K562 (cell line): ENCODE results near the gene LYST. TPM values are rescaled to one million over a fixed set of nuclear protein-coding genes. Genes with fewer than 3 reads are reported as not detected.
A peak's percentile ranks its signal among the peaks of the same experiment; 100 is the strongest.

Experiments
- BACH1 ChIP-seq: fragments of 200-800 bp; sonication (Bioruptor generic); IDR thresholded peaks from 2 replicates; pipeline ENCODE4 v1.6.1; 2016; ENCODE audit warnings: missing genetic modification characterization, missing compliant biosample characterization
- CHD2 ChIP-seq: IDR thresholded peaks from 2 replicates; pipeline ENCODE4 v1.6.1; 2011; ENCODE audit warnings: low read depth, low read length
- ELK1 ChIP-seq: sonication (generic); formaldehyde crosslinking; IDR thresholded peaks from 2 replicates; pipeline ENCODE4 v1.8.1; 2022; ENCODE audit warnings: missing genetic modification reagents
- ETV1 ChIP-seq: fragments of 450-650 bp; conservative IDR thresholded peaks from 2 replicates; pipeline ENCODE4 v1.6.1; 2016; ENCODE audit warnings: missing genetic modification characterization, control low read depth, low read depth, missing compliant biosample characterization
- EWSR1 ChIP-seq: fragments of 450-650 bp; IDR thresholded peaks from 2 replicates; pipeline ENCODE4 v1.6.1; 2018; ENCODE audit warnings: borderline replicate concordance, mild to moderate bottlenecking, low read depth, moderate library complexity; ENCODE audit not compliant: partially characterized antibody
- GATAD2B ChIP-seq: fragments of 450-650 bp; IDR thresholded peaks from 2 replicates; pipeline ENCODE4 v1.6.1; 2017; ENCODE audit warnings: mild to moderate bottlenecking, borderline replicate concordance
- HINFP ChIP-seq: fragments of 450-650 bp; conservative IDR thresholded peaks from 2 replicates; pipeline ENCODE4 v1.6.1; 2016; ENCODE audit warnings: missing genetic modification characterization, low read depth, mild to moderate bottlenecking, control low read depth, missing compliant biosample characterization
- HOXB6 ChIP-seq: fragments of 250-450 bp; sonication (Bioruptor Pico); IDR thresholded peaks from 2 replicates; pipeline ENCODE4 v1.5.1; 2022; ENCODE audit warnings: mild to moderate bottlenecking, borderline replicate concordance
- NCOA2 ChIP-seq, 2 experiments: fragments of 450-650 bp; IDR thresholded peaks; 2 replicates each; pipeline ENCODE4 v1.6.1; 2018; ENCODE audit warnings: mild to moderate bottlenecking in 2 of 2, moderate library complexity in 1 of 2; ENCODE audit not compliant: partially characterized antibody in 2 of 2
- NFYB ChIP-seq: IDR thresholded peaks from 2 replicates; pipeline ENCODE4 v1.6.1; 2011; ENCODE audit warnings: mild to moderate bottlenecking, moderate library complexity; ENCODE audit not compliant: insufficient read length; ENCODE audit errors: extremely low read depth
- NONO ChIP-seq, 2 experiments: fragments of 200-400 bp in 1 of 2; fragments of 450-650 bp in 1 of 2; formaldehyde crosslinking in 1 of 2; IDR thresholded peaks; 2 replicates each; pipeline ENCODE4 v1.6.1; 2017; ENCODE audit warnings: low read depth in 2 of 2, mild to moderate bottlenecking in 2 of 2, moderate library complexity in 2 of 2, low read length in 1 of 2
- SMARCE1 ChIP-seq: fragments of 450-650 bp; IDR thresholded peaks from 2 replicates; pipeline ENCODE4 v1.7.1; 2016; ENCODE audit warnings: mild to moderate bottlenecking
- SREBF2 ChIP-seq: sonication (generic); formaldehyde crosslinking; IDR thresholded peaks from 2 replicates; pipeline ENCODE4 v1.4.0; 2020; ENCODE audit warnings: mild to moderate bottlenecking, missing genetic modification reagents
- TEAD2 ChIP-seq: fragments of 450-650 bp; IDR thresholded peaks from 2 replicates; pipeline ENCODE4 v1.6.1; 2016; ENCODE audit warnings: missing genetic modification characterization, control low read depth, missing compliant biosample characterization
- ZNF277 ChIP-seq: fragments of 250-450 bp; sonication (Bioruptor Pico); IDR thresholded peaks from 2 replicates; pipeline ENCODE4 v1.8.0; 2022; ENCODE audit warnings: inconsistent platforms, mild to moderate bottlenecking, moderate library complexity, borderline replicate concordance
- polyA plus RNA-seq, 8 experiments: library from polyadenylated mRNA; depleted of rRNA in 4 of 8; stranded (reverse) in 5 of 8; unstranded in 3 of 8; fragments of >200 nt; fragmentation: Nextera tagmentation in 2 of 8; fragmentation: Illumina TruSeq in 1 of 8; extraction: Ambion mirVana in 2 of 8; extraction: Trizol in 1 of 8; gene quantifications; 2 replicates each; pipeline versions ENCODE4 v1.2.1 to v1.2.3, GENCODE V29; 2011 to 2014; ENCODE audit warnings: inconsistent platforms in 1 of 8, missing spikeins in 1 of 8
- total RNA-seq, 7 experiments: library from RNA; depleted of rRNA in 6 of 7; stranded (reverse); fragments of >200 nt in 6 of 7; fragmentation: Illumina TruSeq in 2 of 7; extraction: Trizol in 2 of 7; gene quantifications; 2 replicates each; pipeline versions ENCODE4 v1.2.1 to v1.2.3, GENCODE V29; 2011 to 2021; ENCODE audit warnings: low replicate concordance in 1 of 7
- TF ChIP-seq, protein P1 (sequence below): fragments of 250-450 bp; sonication (Bioruptor Pico); IDR thresholded peaks from 2 replicates; pipeline ENCODE4 v1.4.0; 2020; ENCODE audit warnings: mild to moderate bottlenecking, moderate library complexity
- TF ChIP-seq, protein P2 (sequence below): fragments of 250-450 bp; sonication (Bioruptor Pico); IDR thresholded peaks from 2 replicates; pipeline ENCODE4 v1.8.0; 2021; ENCODE audit warnings: borderline replicate concordance, mild to moderate bottlenecking, moderate library complexity; ENCODE audit not compliant: poor library complexity, severe bottlenecking
- TF ChIP-seq, protein P3 (sequence below): sonication (generic); formaldehyde crosslinking; IDR thresholded peaks from 2 replicates; pipeline ENCODE4 v1.8.0; 2022; ENCODE audit warnings: mild to moderate bottlenecking, missing genetic modification reagents

LYST gene
- total and polyA plus RNA-seq, 9 of the 15 experiments (the other 6 are each of a cell fraction or from before 2014, with no cell fraction given): 0.73 to 2.4 (median 1.4) TPM

GRCh38 chr1:235866205-235866912 lies at the start of gene LYST (continued):
- TF ChIP-seq SREBF2 (no peak), HOXB6 (no peak), ZNF277 (CRISPR knock-in tag) (no peak), NONO (IDR thresholded peaks at IDR 0.05; ENCODE audit: low read depth in 2 of 2, low read length in 1 of 2) (peak; percentile 27 to 36; a peak in 1 of 4 replicates), GATAD2B (no peak), ELK1 (CRISPR knock-in tag) (no peak), ETV1 (tag) (no peak), TEAD2 (tag) (no peak), NCOA2 (IDR thresholded peaks at IDR 0.05; ENCODE audit: partially characterized antibody in 2 of 2) (no peak), SMARCE1 (no peak), HINFP (tag) (no peak), EWSR1 (no peak), CHD2 (no peak), BACH1 (no peak), NFYB (no peak)
- TF ChIP-seq, protein P1, sequence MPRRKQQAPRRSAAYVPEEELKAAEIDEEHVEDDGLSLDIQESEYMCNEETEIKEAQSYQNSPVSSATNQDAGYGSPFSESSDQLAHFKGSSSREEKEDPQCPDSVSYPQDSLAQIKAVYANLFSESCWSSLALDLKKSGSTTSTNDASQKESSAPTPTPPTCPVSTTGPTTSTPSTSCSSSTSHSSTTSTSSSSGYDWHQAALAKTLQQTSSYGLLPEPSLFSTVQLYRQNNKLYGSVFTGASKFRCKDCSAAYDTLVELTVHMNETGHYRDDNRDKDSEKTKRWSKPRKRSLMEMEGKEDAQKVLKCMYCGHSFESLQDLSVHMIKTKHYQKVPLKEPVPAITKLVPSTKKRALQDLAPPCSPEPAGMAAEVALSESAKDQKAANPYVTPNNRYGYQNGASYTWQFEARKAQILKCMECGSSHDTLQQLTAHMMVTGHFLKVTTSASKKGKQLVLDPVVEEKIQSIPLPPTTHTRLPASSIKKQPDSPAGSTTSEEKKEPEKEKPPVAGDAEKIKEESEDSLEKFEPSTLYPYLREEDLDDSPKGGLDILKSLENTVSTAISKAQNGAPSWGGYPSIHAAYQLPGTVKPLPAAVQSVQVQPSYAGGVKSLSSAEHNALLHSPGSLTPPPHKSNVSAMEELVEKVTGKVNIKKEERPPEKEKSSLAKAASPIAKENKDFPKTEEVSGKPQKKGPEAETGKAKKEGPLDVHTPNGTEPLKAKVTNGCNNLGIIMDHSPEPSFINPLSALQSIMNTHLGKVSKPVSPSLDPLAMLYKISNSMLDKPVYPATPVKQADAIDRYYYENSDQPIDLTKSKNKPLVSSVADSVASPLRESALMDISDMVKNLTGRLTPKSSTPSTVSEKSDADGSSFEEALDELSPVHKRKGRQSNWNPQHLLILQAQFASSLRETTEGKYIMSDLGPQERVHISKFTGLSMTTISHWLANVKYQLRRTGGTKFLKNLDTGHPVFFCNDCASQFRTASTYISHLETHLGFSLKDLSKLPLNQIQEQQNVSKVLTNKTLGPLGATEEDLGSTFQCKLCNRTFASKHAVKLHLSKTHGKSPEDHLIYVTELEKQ (CRISPR knock-in tag): no peak
- TF ChIP-seq, protein P2, sequence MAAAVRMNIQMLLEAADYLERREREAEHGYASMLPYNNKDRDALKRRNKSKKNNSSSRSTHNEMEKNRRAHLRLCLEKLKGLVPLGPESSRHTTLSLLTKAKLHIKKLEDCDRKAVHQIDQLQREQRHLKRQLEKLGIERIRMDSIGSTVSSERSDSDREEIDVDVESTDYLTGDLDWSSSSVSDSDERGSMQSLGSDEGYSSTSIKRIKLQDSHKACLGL (CRISPR knock-in tag): no peak
- TF ChIP-seq, protein P3, sequence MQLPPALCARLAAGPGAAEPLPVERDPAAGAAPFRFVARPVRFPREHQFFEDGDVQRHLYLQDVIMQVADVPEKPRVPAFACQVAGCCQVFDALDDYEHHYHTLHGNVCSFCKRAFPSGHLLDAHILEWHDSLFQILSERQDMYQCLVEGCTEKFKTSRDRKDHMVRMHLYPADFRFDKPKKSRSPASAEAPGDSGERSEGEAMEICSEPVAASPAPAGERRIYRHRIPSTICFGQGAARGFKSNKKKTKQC (CRISPR knock-in tag): peak; percentile 76; the same call in 1 of the 2 replicates
